Caco-2 (cell line): ENCODE data around the gene INSYN2A. TPM values are rescaled to one million over a fixed set of nuclear protein-coding genes. Genes with fewer than 3 reads are reported as not detected.

Source experiments
- BruUV-seq: library from RNA; stranded (reverse); fragments of 400-500 nt; replicated peaks from 2 replicates; lab custom pipeline; 2021; lab: Mats Ljungman, UMichigan
- CTCF ChIA-PET: fragments of 300-600 bp; sonication (Branson Sonifier 250); formaldehyde crosslinking; loops from one replicate; lab custom pipeline; 2022; ENCODE audit warnings: antibody characterized with exemption; lab: Charles Lee
- POLR2A ChIA-PET: fragments of 300-600 bp; sonication (Branson Sonifier 250); formaldehyde crosslinking; loops from one replicate; lab custom pipeline; 2022; ENCODE audit warnings: antibody characterized with exemption; lab: Charles Lee
- DNase-seq, 2 experiments: peaks; one replicate each; pipeline versions ENCODE4 v3.0.0 to v3.0.0-alpha.2; 2020 to 2022
- H3K27me3 ChIP-seq: replicated peaks from 2 replicates; pipeline ENCODE4 v1.6.0; 2011; ENCODE audit warnings: low read length; ENCODE audit not compliant: control insufficient read depth, insufficient read depth
- H3K36me3 ChIP-seq: 2 replicates; pipeline ENCODE4 v1.5.1; 2011; ENCODE audit warnings: low read length; ENCODE audit not compliant: control insufficient read depth, insufficient read depth
- H3K4me1 ChIP-seq: fragments of 250-450 bp; sonication (Bioruptor Pico); 2 replicates; pipeline ENCODE4 v1.5.1; 2020; ENCODE audit warnings: mild to moderate bottlenecking
- H3K4me3 ChIP-seq: 2 replicates; pipeline ENCODE4 v1.5.1; 2011; ENCODE audit warnings: low read depth, mild to moderate bottlenecking, control low read depth, low read length
- H3K9me3 ChIP-seq: fragments of 250-450 bp; sonication (Bioruptor Pico); 2 replicates; pipeline ENCODE4 v1.5.1; 2020; ENCODE audit warnings: mild to moderate bottlenecking, moderate library complexity
- H3K27ac Mint-ChIP-seq: one replicate; pipeline ENCODE4 v1.8.0; 2022; ENCODE audit warnings: mixed read lengths; ENCODE audit not compliant: unreplicated experiment
- H3K27me3 Mint-ChIP-seq: one replicate; pipeline ENCODE4 v1.8.0; 2022; ENCODE audit warnings: mixed read lengths; ENCODE audit not compliant: insufficient read depth, unreplicated experiment
- H3K36me3 Mint-ChIP-seq: one replicate; pipeline ENCODE4 v1.8.0; 2022; ENCODE audit warnings: mild to moderate bottlenecking, mixed read lengths; ENCODE audit not compliant: insufficient read depth, unreplicated experiment
- H3K4me1 Mint-ChIP-seq: one replicate; pipeline ENCODE4 v1.8.0; 2022; ENCODE audit warnings: low read depth, mixed read lengths; ENCODE audit not compliant: unreplicated experiment
- H3K4me3 Mint-ChIP-seq: one replicate; pipeline ENCODE4 v1.8.0; 2022; ENCODE audit warnings: mild to moderate bottlenecking, moderate library complexity, mixed read lengths; ENCODE audit not compliant: unreplicated experiment
- H3K9me3 Mint-ChIP-seq: one replicate; pipeline ENCODE4 v1.8.0; 2022; ENCODE audit warnings: mixed read lengths; ENCODE audit not compliant: unreplicated experiment
- intact Hi-C: fragments of 100-400 bp; cut with micrococcal nuclease; formaldehyde crosslinking; loops from one replicate; pipeline ENCODE4 v1.10.0; 2022; ENCODE audit not compliant: unreplicated experiment
- total RNA-seq: library from RNA; stranded (reverse); gene quantifications from 2 replicates; pipeline ENCODE4 v1.2.3, GENCODE V29; 2022
- TF ChIP-seq, protein P1 (sequence below), 2 experiments: fragments of 200-600 bp in 1 of 2; IDR thresholded peaks; 1 replicate in 1 of 2; 2 replicates in 1 of 2; pipeline versions ENCODE4 v1.5.1 to v1.8.0; 2011 to 2022; ENCODE audit warnings: antibody characterized with exemption in 1 of 2, control low read depth in 1 of 2, inconsistent platforms in 1 of 2, low read depth in 1 of 2, low read length in 1 of 2, mild to moderate bottlenecking in 1 of 2, moderate library complexity in 1 of 2; ENCODE audit not compliant: insufficient read depth in 1 of 2, severe bottlenecking in 1 of 2, unreplicated experiment in 1 of 2

INSYN2A gene
- total RNA-seq, 1 experiment from 2014 or later = not detected

DNA sequence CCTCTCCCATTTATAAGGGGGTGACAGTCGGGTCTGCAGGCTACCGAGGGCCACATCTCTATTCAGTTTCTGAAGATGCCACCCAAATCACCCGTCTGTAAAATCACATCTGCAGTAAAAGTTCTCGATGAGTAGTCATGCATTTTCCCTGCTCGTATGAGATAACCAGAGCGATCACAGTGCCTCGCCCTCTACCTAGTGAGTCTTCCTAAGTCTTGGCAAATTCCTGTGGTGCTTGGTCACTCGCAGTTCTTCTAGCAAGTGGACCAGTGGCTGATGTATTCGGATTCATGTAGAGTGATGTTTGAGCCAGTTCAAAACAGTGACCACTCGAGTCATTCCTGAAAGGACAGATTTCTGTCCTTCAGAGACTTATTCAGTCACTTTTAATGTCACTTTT, 44.9 kb downstream of the INSYN2A start:
- H3K4me1 ChIP-seq = no peaks in the 10 kb centered on the region
- H3K4me3 Mint-ChIP-seq = no peak overlapping the region
- intact Hi-C loops = no loop called here

DNA sequence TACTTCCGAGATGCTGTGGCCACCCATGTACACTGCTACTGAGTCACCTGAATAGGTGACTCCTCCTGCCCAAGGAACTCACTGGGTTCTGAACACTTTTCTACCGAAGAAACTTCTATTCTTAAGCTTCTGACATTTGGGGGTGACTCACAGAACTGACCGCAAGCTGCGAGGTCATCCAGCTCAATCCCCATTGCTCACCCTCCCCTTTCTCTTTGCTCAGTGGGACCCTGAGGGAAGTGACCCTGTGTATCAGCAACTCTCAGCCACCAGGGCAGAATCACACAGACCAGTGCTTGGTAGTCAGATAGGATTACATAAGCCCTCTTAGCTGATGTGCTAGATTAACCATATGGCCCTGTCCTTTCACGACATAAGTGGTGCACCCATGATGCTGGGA, 46.3 kb downstream of the INSYN2A start:
- H3K4me1 ChIP-seq = no peaks in the 10 kb centered on the region
- no peaks in the 10 kb centered on the region for H3K27me3 ChIP-seq
- intact Hi-C loops = no loop called here
- ChIA-PET CTCF (no interaction called here), POLR2A (no interaction called here)
- no peaks in the 10 kb centered on the region for H3K36me3 ChIP-seq
- no peak overlapping the region for H3K27ac Mint-ChIP-seq
- DNase-seq = no peak
- no TSS peak for BruUV-seq
- no peaks in the 10 kb centered on the region for H3K9me3 Mint-ChIP-seq
- H3K36me3 Mint-ChIP-seq = peaks cover 5% of the 10 kb centered on the region
- H3K27me3 Mint-ChIP-seq = no peaks in the 10 kb centered on the region
- H3K4me3 Mint-ChIP-seq = no peak overlapping the region
- H3K4me3 ChIP-seq = no peak overlapping the region
- H3K9me3 ChIP-seq = no peaks in the 10 kb centered on the region
- TF ChIP-seq, protein P1, sequence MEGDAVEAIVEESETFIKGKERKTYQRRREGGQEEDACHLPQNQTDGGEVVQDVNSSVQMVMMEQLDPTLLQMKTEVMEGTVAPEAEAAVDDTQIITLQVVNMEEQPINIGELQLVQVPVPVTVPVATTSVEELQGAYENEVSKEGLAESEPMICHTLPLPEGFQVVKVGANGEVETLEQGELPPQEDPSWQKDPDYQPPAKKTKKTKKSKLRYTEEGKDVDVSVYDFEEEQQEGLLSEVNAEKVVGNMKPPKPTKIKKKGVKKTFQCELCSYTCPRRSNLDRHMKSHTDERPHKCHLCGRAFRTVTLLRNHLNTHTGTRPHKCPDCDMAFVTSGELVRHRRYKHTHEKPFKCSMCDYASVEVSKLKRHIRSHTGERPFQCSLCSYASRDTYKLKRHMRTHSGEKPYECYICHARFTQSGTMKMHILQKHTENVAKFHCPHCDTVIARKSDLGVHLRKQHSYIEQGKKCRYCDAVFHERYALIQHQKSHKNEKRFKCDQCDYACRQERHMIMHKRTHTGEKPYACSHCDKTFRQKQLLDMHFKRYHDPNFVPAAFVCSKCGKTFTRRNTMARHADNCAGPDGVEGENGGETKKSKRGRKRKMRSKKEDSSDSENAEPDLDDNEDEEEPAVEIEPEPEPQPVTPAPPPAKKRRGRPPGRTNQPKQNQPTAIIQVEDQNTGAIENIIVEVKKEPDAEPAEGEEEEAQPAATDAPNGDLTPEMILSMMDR (IDR thresholded peaks at IDR 0.05; ENCODE audit: insufficient read depth in 1 of 2, low read depth in 1 of 2, low read length in 1 of 2, severe bottlenecking in 1 of 2, unreplicated experiment in 1 of 2) = no peak
- no peaks in the 10 kb centered on the region for H3K4me1 Mint-ChIP-seq

More for the DNA sequence above, 44.9 kb downstream of the INSYN2A start:
- Histone ChIP-seq H3K9me3 (no peaks in the 10 kb centered on the region), H3K4me3 (no peak overlapping the region), H3K27me3 (no peaks in the 10 kb centered on the region), H3K36me3 (no peaks in the 10 kb centered on the region)
- CTCF ChIA-PET = no interaction called here
- H3K9me3 Mint-ChIP-seq = no peaks in the 10 kb centered on the region
- POLR2A ChIA-PET = no interaction called here
- no TSS peak for BruUV-seq
- peaks cover 5% of the 10 kb centered on the region for H3K36me3 Mint-ChIP-seq
- no peaks in the 10 kb centered on the region for H3K4me1 Mint-ChIP-seq
- no peak overlapping the region for H3K27ac Mint-ChIP-seq
- TF ChIP-seq, protein P1 (IDR thresholded peaks at IDR 0.05; ENCODE audit: insufficient read depth in 1 of 2, low read depth in 1 of 2, low read length in 1 of 2, severe bottlenecking in 1 of 2, unreplicated experiment in 1 of 2) = no peak
- DNase-seq = no peak
- H3K27me3 Mint-ChIP-seq = no peaks in the 10 kb centered on the region

DNA sequence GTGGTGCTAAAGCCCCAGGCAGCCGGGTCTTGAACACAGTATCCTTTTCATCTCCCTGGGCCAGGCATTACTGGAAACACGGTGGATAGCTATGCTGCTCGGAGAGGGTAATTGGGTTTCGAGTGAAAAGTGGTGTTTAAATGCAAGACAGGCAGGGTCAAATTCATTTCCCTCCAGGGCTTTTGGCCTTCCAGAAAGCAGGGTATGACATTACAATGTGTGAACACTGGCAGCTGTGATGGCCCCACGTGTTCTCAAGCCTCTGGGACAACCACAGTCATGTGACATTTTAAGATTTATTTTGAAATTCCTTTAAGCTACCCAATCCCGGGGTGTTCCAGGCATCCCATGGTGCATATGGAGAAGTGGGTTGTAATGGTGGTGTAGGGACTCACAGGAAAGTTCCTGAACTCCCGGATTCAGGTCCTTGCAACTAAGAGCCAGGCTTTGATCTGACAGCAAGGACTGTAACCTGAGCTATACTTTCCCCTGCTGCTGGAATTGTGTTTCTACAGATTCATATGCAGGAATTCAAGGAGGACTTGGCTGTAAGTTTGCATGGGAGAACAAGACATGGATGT, 46.8 kb downstream of the INSYN2A start:
- CTCF ChIA-PET = no interaction called here
- no TSS peak for BruUV-seq
- Histone ChIP-seq H3K36me3 (no peaks in the 10 kb centered on the region), H3K4me3 (no peak overlapping the region), H3K4me1 (no peaks in the 10 kb centered on the region), H3K9me3 (no peaks in the 10 kb centered on the region), H3K27me3 (no peaks in the 10 kb centered on the region)
- Mint-ChIP-seq H3K9me3 (no peaks in the 10 kb centered on the region), H3K27ac (no peak overlapping the region), H3K36me3 (peaks cover 5% of the 10 kb centered on the region), H3K4me1 (no peaks in the 10 kb centered on the region), H3K4me3 (no peak overlapping the region), H3K27me3 (no peaks in the 10 kb centered on the region)
- DNase-seq = no peak
- intact Hi-C loops = no loop called here
- TF ChIP-seq, protein P1 (IDR thresholded peaks at IDR 0.05; ENCODE audit: insufficient read depth in 1 of 2, low read depth in 1 of 2, low read length in 1 of 2, severe bottlenecking in 1 of 2, unreplicated experiment in 1 of 2) = no peak
- POLR2A ChIA-PET = no interaction called here
